ENCODE data around the gene DET1.

DNA sequence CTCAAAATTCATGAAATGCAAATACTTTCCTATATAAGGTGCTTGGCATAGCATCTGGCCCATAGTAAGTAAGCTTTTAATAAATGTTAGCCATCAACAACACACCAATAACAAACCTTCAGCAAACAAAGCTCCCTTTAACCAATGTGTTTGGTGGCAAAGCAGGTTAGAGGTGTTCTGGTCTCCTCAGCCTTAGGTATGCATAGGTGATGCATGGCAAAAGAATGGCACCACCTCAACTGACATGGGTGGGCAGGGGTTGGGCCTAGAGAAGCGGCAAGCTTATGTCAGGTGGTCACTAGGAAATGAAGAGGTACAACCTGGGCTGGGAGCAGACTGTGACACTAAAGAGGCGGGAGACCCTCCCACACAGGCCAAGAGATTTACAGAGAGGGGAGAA is 40.8 kb downstream of the DET1 start:
- TF ChIP-seq, protein P1, sequence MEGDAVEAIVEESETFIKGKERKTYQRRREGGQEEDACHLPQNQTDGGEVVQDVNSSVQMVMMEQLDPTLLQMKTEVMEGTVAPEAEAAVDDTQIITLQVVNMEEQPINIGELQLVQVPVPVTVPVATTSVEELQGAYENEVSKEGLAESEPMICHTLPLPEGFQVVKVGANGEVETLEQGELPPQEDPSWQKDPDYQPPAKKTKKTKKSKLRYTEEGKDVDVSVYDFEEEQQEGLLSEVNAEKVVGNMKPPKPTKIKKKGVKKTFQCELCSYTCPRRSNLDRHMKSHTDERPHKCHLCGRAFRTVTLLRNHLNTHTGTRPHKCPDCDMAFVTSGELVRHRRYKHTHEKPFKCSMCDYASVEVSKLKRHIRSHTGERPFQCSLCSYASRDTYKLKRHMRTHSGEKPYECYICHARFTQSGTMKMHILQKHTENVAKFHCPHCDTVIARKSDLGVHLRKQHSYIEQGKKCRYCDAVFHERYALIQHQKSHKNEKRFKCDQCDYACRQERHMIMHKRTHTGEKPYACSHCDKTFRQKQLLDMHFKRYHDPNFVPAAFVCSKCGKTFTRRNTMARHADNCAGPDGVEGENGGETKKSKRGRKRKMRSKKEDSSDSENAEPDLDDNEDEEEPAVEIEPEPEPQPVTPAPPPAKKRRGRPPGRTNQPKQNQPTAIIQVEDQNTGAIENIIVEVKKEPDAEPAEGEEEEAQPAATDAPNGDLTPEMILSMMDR (IDR thresholded peaks at IDR 0.05), result no peak
- TF ChIP-seq POLR2A (IDR thresholded peaks at IDR 0.05), result no peak

All from ovary (tissue), 3 donors.